ENCODE results near the gene RIMS1. TPM values are rescaled to one million over a fixed set of nuclear protein-coding genes. Genes with fewer than 3 reads are reported as not detected.

RIMS1 gene
- total and polyA plus RNA-seq, 2 of the 13 experiments (the other 11 are each of a cell fraction or from before 2014, with no cell fraction given) = not detected

DNA sequence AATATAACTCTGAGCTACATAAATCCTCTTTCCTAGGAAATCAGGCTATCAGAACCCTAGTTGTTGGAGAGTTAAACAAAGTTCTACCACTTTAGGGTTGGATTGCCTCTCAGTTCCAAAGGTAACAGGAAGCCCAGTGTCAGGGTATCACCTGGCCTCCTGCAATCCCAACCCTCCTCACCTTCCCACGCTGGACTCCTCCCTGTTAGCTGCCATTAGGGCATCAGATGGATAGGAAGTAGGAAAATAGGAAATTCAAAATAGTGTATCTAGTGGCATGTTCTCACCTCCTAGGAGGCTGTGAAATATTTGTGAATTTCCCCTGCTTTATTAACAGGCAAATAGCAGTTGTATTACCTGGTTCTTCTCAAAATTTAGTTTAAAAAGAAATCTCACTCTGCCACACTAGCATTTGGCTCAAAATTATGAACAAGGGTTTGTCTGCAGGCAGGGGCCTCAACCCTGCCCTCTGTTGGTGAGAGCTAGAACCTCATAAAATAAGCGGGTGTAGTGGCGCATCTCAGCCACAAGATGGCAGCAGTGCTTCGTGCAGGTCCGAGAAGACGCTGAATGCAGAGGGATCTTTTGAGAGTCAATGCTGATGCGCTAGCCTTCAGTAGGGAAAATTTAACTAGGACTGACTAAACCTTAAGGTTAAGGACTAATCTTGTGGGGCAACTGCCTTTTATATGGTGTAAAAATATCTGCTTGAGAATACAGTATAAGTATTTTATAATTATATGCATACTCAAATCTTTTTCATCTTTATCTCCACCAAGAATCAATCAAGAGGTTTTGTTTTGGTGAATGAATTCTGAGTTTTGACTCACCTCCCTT is 525.7 kb downstream of the RIMS1 start (continued):
- TF ChIP-seq, protein P1, sequence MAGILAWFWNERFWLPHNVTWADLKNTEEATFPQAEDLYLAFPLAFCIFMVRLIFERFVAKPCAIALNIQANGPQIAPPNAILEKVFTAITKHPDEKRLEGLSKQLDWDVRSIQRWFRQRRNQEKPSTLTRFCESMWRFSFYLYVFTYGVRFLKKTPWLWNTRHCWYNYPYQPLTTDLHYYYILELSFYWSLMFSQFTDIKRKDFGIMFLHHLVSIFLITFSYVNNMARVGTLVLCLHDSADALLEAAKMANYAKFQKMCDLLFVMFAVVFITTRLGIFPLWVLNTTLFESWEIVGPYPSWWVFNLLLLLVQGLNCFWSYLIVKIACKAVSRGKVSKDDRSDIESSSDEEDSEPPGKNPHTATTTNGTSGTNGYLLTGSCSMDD (CRISPR knock-in tag; IDR thresholded peaks at IDR 0.05) = no peak
- peak; percentile 63; the same call in 1 of the 2 replicates for TF ChIP-seq CBX5 (CRISPR knock-in tag; IDR thresholded peaks at IDR 0.05; ENCODE audit: borderline replicate concordance)
- TF ChIP-seq RAD21 (CRISPR knock-in tag; IDR thresholded peaks at IDR 0.05) = peak; percentile 92
- no peak for TF ChIP-seq CC2D1A (CRISPR knock-in tag; IDR thresholded peaks at IDR 0.05)
- no peak for TF ChIP-seq ZNF782 (CRISPR knock-in tag; IDR thresholded peaks at IDR 0.05; ENCODE audit: borderline replicate concordance)
- TF ChIP-seq SNRNP70 (IDR thresholded peaks at IDR 0.05; ENCODE audit: low read depth, low read length) = no peak
- no peak for TF ChIP-seq ZNF230 (CRISPR knock-in tag; IDR thresholded peaks at IDR 0.05)
- TF ChIP-seq, protein P2, sequence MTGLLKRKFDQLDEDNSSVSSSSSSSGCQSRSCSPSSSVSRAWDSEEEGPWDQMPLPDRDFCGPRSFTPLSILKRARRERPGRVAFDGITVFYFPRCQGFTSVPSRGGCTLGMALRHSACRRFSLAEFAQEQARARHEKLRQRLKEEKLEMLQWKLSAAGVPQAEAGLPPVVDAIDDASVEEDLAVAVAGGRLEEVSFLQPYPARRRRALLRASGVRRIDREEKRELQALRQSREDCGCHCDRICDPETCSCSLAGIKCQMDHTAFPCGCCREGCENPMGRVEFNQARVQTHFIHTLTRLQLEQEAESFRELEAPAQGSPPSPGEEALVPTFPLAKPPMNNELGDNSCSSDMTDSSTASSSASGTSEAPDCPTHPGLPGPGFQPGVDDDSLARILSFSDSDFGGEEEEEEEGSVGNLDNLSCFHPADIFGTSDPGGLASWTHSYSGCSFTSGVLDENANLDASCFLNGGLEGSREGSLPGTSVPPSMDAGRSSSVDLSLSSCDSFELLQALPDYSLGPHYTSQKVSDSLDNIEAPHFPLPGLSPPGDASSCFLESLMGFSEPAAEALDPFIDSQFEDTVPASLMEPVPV (CRISPR knock-in tag; IDR thresholded peaks at IDR 0.05) = no peak
- TF ChIP-seq, protein P3, sequence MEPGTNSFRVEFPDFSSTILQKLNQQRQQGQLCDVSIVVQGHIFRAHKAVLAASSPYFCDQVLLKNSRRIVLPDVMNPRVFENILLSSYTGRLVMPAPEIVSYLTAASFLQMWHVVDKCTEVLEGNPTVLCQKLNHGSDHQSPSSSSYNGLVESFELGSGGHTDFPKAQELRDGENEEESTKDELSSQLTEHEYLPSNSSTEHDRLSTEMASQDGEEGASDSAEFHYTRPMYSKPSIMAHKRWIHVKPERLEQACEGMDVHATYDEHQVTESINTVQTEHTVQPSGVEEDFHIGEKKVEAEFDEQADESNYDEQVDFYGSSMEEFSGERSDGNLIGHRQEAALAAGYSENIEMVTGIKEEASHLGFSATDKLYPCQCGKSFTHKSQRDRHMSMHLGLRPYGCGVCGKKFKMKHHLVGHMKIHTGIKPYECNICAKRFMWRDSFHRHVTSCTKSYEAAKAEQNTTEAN (CRISPR knock-in tag; conservative IDR thresholded peaks at IDR 0.05) = no peak
- TF ChIP-seq, protein P4, sequence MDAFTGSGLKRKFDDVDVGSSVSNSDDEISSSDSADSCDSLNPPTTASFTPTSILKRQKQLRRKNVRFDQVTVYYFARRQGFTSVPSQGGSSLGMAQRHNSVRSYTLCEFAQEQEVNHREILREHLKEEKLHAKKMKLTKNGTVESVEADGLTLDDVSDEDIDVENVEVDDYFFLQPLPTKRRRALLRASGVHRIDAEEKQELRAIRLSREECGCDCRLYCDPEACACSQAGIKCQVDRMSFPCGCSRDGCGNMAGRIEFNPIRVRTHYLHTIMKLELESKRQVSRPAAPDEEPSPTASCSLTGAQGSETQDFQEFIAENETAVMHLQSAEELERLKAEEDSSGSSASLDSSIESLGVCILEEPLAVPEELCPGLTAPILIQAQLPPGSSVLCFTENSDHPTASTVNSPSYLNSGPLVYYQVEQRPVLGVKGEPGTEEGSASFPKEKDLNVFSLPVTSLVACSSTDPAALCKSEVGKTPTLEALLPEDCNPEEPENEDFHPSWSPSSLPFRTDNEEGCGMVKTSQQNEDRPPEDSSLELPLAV (CRISPR knock-in tag; conservative IDR thresholded peaks at IDR 0.05; ENCODE audit: low read depth) = no peak
- TF ChIP-seq ZNF510 (CRISPR knock-in tag; IDR thresholded peaks at IDR 0.05; ENCODE audit: low read depth) = no peak
- TF ChIP-seq ZNF326 (CRISPR knock-in tag; IDR thresholded peaks at IDR 0.05; ENCODE audit: borderline replicate concordance) = no peak
- peak; percentile 60; the same call in 1 of the 2 replicates for TF ChIP-seq ZNF878 (CRISPR knock-in tag; IDR thresholded peaks at IDR 0.05)
- TF ChIP-seq, protein P5, sequence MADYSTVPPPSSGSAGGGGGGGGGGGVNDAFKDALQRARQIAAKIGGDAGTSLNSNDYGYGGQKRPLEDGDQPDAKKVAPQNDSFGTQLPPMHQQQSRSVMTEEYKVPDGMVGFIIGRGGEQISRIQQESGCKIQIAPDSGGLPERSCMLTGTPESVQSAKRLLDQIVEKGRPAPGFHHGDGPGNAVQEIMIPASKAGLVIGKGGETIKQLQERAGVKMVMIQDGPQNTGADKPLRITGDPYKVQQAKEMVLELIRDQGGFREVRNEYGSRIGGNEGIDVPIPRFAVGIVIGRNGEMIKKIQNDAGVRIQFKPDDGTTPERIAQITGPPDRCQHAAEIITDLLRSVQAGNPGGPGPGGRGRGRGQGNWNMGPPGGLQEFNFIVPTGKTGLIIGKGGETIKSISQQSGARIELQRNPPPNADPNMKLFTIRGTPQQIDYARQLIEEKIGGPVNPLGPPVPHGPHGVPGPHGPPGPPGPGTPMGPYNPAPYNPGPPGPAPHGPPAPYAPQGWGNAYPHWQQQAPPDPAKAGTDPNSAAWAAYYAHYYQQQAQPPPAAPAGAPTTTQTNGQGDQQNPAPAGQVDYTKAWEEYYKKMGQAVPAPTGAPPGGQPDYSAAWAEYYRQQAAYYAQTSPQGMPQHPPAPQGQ (CRISPR knock-in tag; IDR thresholded peaks at IDR 0.05; ENCODE audit: borderline replicate concordance) = no peak
- TF ChIP-seq ONECUT2 (CRISPR knock-in tag; IDR thresholded peaks at IDR 0.05) = no peak
- TF ChIP-seq, protein P6, sequence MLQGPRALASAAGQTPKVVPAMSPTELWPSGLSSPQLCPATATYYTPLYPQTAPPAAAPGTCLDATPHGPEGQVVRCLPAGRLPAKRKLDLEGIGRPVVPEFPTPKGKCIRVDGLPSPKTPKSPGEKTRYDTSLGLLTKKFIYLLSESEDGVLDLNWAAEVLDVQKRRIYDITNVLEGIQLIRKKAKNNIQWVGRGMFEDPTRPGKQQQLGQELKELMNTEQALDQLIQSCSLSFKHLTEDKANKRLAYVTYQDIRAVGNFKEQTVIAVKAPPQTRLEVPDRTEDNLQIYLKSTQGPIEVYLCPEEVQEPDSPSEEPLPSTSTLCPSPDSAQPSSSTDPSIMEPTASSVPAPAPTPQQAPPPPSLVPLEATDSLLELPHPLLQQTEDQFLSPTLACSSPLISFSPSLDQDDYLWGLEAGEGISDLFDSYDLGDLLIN (CRISPR knock-in tag; IDR thresholded peaks at IDR 0.05; ENCODE audit: borderline replicate concordance) = no peak
- no peak for TF ChIP-seq MEF2D (CRISPR knock-in tag; IDR thresholded peaks at IDR 0.05)
- no peak for TF ChIP-seq KDM5A (IDR thresholded peaks at IDR 0.05; ENCODE audit: borderline replicate concordance, low read length)
- TF ChIP-seq ZNF652 (CRISPR knock-in tag; IDR thresholded peaks at IDR 0.05; ENCODE audit: borderline replicate concordance, low read depth) = no peak
- no peak for TF ChIP-seq GZF1 (CRISPR knock-in tag; IDR thresholded peaks at IDR 0.05)

All from HepG2 (cell line).